Left lung (tissue), 10 donors: ENCODE data around the gene AQP3. TPM values are rescaled to one million over a fixed set of nuclear protein-coding genes. Genes with fewer than 3 reads are reported as not detected.

Experiments used
- ATAC-seq: fragments of 200-7000 bp; cut with Tn5 transposase; one replicate; pipeline ENCODE4 v1.9.1; 2020; ENCODE audit warnings: moderate library complexity
- DNase-seq, 4 donors: peaks; one replicate each; pipeline ENCODE4 v3.0.0-alpha.2; 2013 to 2020
- H3K27ac ChIP-seq, 2 donors: fragments of 200-600 bp; sonication (generic) in 1 of 2; one replicate each; pipeline versions ENCODE4 v1.5.0 to v1.8.0; 2020 to 2021
- H3K27me3 ChIP-seq, 2 donors: fragments of 200-600 bp; sonication (generic) in 1 of 2; one replicate each; pipeline versions ENCODE4 v1.5.0 to v1.8.0; 2020 to 2021
- H3K36me3 ChIP-seq, 2 donors: fragments of 200-600 bp; sonication (generic) in 1 of 2; one replicate each; pipeline versions ENCODE4 v1.5.0 to v1.8.0; 2020 to 2021
- H3K4me1 ChIP-seq, 2 donors: fragments of 200-600 bp; one replicate each; pipeline ENCODE4 v1.8.0; 2021
- H3K4me3 ChIP-seq, 2 donors: fragments of 200-600 bp; sonication (generic) in 1 of 2; one replicate each; pipeline versions ENCODE4 v1.5.0 to v1.8.0; 2020 to 2021; ENCODE audit warnings: mild to moderate bottlenecking in 1 of 2
- H3K9me3 ChIP-seq, 2 donors: fragments of 200-600 bp; sonication (generic) in 1 of 2; one replicate each; pipeline versions ENCODE4 v1.5.0 to v1.8.0; 2020 to 2021
- CTCF ChIP-seq, 2 donors: fragments of 200-600 bp; sonication (generic) in 1 of 2; IDR thresholded peaks; one replicate each; pipeline versions ENCODE4 v1.5.0 to v1.8.0; 2021; ENCODE audit warnings: antibody characterized with exemption in 2 of 2
- intact Hi-C, 2 donors: fragments of 100-400 bp; cut with DNase I; formaldehyde crosslinking; loops; one replicate each; pipeline versions ENCODE4 v1.11.2 to v1.14.2; 2022
- polyA plus RNA-seq, 6 donors: library from polyadenylated mRNA; unstranded; fragments of 120-200 nt; gene quantifications; one replicate each; pipeline ENCODE4 v1.2.1, GENCODE V29; 2013; ENCODE audit not compliant: insufficient read length in 6 of 6
- total RNA-seq, 2 donors: library from RNA; stranded (reverse); fragmentation: NEBNext Ultra II Directional; extraction: Animal tissue kit (Norgen Biotek cat#: 25700); gene quantifications; one replicate each; pipeline ENCODE4 v1.2.1, GENCODE V29; 2021
- donor health status: DM: no; HTN: yes; CAD: no.
- donor health status: DM: no; HTN: no; CAD: no.

AQP3 gene
- total and polyA plus RNA-seq, 8 donors = 8.0 to 265 (median 28.0) TPM

GRCh38 chr9:33452828-33453271, 5.5 kb upstream of the AQP3 start:
- DNase-seq (peak in 3 of 4 donors; percentile 62 to 86 (median 84)), ATAC-seq (peak; percentile 93)
- intact Hi-C loops = loop anchor here in 1 of 2 donors (10.0 kb wide), 1 partner anchor 78 kb away; no protein-coding TSS in a partner anchor
- peak; percentile 65 to 69 for TF ChIP-seq CTCF (IDR thresholded peaks at IDR 0.05)
- H3K36me3 ChIP-seq = no peaks in the 10 kb centered on the region
- H3K27me3 ChIP-seq = peaks cover 0 to 6% of the 10 kb centered on the region in 2 donors
- H3K9me3 ChIP-seq = no peaks in the 10 kb centered on the region
- no peak overlapping the region for H3K27ac ChIP-seq
- H3K4me1 ChIP-seq = peaks cover 4 to 19% of the 10 kb centered on the region in 2 donors
- no peak overlapping the region for H3K4me3 ChIP-seq

- Histone ChIP-seq H3K27ac (no peak overlapping the region), H3K4me1 (peaks cover 13 to 33% of the 10 kb centered on the region in 2 donors), H3K4me3 (no peak overlapping the region), H3K36me3 (no peaks in the 10 kb centered on the region), H3K9me3 (no peaks in the 10 kb centered on the region), H3K27me3 (peaks cover 0 to 18% of the 10 kb centered on the region in 2 donors)
- TF ChIP-seq CTCF (IDR thresholded peaks at IDR 0.05) = no peak
- DNase-seq (no peak), ATAC-seq (no peak)
- intact Hi-C loops = loop anchor here in 1 of 2 donors (10.0 kb wide), 1 partner anchor 76 kb away; no protein-coding TSS in a partner anchor
Measured at GRCh38 chr9:33450621-33451146, 3.3 kb upstream of the AQP3 start.

- Histone ChIP-seq H3K4me3 (no peak overlapping the region), H3K27ac (no peak overlapping the region), H3K9me3 (no peaks in the 10 kb centered on the region), H3K27me3 (peaks cover 0 to 18% of the 10 kb centered on the region in 2 donors), H3K36me3 (no peaks in the 10 kb centered on the region), H3K4me1 (peaks cover 13 to 34% of the 10 kb centered on the region in 2 donors)
- no peak for TF ChIP-seq CTCF (IDR thresholded peaks at IDR 0.05)
- ATAC-seq (no peak), DNase-seq (no peak)
- intact Hi-C loops = loop anchor here in 1 of 2 donors (10.0 kb wide), 1 partner anchor 75 kb away; no protein-coding TSS in a partner anchor
Measured at GRCh38 chr9:33449715-33450114, 2.3 kb upstream of the AQP3 start.

DNA sequence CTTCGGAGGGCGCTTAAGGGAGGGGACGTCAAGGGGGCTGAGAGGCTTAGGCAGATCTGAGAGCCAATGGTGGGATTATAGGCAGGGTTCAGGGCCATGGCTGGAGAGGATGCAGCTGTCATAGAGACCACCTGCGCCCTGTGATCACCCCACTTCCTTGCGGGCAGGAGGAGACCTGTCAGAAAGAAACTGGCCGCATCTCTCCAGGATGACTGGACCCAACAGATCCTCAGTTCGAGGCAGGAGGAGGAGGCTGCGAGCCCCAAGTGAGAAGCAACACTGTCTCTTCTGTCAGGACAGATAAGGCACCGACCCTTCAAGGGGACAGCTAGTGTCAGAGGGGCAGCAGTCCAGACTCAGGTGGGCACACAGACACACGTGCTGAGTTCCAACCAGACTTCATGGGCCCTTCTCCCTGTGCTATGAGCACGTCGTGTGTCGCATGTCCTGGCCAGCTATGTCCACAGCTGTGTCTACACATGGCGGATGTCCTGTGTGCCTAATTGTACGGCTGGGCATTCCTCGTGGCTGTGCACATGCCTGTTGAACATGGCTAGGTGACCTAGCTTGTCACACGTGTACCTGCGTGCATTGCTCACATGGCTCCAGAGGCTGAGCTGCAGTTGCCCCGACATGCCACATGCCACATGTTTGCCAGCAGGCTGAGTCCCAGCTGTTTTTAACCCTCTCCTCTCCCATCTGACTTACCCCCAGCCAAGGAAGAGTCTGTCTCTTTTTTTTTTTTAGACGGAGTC, 583 bp upstream of the AQP3 start:
- H3K27me3 ChIP-seq = peaks cover 0 to 18% of the 10 kb centered on the region in 2 donors
- TF ChIP-seq CTCF (IDR thresholded peaks at IDR 0.05) = no peak
- H3K27ac ChIP-seq = peak overlapping the region; percentile 73 to 81
- DNase-seq (no peak), ATAC-seq (no peak)
- H3K9me3 ChIP-seq = no peaks in the 10 kb centered on the region
- H3K36me3 ChIP-seq = peaks cover 0 to 7% of the 10 kb centered on the region in 2 donors
- H3K4me1 ChIP-seq = peaks cover 11 to 34% of the 10 kb centered on the region in 2 donors
- intact Hi-C loops = no loop called here
- H3K4me3 ChIP-seq = peak overlapping the region; percentile 45 to 46
